Panc1 (cell line): ENCODE measurements around the gene FLVCR2.

Experiments used
- POLR2AphosphoS5 ChIP-seq: IDR thresholded peaks from 2 replicates; pipeline ENCODE4 v1.6.1; 2012; ENCODE audit warnings: mild to moderate bottlenecking, low read depth, low read length, moderate library complexity
- TCF7L2 ChIP-seq: IDR thresholded peaks from 2 replicates; pipeline ENCODE4 v1.6.1; 2011; ENCODE audit warnings: mild to moderate bottlenecking, low read depth, low read length, inconsistent platforms
- TF ChIP-seq, protein P1 (sequence below): fragments of 450-650 bp; IDR thresholded peaks from 2 replicates; pipeline ENCODE4 v1.5.1; 2017; ENCODE audit warnings: mild to moderate bottlenecking

DNA sequence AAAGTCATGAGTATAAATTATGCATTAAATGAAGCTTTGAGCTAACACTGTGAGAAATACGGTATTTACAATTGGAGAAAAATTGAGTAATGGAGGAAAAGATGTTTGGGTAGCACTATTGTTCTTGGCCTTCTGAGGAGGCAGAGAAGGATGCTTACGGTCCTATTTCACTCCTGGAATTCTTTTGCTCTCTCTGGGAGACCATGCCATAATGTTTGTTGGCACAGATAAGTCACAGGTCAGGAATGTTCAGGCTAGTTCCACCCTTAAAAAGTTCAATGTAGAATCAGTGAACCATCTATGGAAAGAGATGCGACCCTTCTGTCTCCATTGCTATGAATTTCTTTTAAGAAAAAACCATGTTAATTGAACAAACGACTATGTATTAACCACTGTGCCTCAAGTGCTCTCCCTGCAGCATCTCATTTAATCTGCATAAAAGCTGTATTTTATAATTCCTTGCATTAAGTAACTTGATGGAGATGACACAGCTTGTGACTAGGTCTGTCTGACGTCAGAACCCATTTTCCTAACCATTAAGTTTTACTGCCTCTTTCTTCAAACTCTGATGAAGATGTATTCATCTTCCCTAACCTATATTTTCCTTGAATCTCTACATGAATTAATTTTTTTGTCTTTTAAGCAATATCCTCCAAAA lies 46.6 kb upstream of the FLVCR2 start:
- TF ChIP-seq, protein P1, sequence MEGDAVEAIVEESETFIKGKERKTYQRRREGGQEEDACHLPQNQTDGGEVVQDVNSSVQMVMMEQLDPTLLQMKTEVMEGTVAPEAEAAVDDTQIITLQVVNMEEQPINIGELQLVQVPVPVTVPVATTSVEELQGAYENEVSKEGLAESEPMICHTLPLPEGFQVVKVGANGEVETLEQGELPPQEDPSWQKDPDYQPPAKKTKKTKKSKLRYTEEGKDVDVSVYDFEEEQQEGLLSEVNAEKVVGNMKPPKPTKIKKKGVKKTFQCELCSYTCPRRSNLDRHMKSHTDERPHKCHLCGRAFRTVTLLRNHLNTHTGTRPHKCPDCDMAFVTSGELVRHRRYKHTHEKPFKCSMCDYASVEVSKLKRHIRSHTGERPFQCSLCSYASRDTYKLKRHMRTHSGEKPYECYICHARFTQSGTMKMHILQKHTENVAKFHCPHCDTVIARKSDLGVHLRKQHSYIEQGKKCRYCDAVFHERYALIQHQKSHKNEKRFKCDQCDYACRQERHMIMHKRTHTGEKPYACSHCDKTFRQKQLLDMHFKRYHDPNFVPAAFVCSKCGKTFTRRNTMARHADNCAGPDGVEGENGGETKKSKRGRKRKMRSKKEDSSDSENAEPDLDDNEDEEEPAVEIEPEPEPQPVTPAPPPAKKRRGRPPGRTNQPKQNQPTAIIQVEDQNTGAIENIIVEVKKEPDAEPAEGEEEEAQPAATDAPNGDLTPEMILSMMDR = no peak
- TF ChIP-seq POLR2AphosphoS5 = no peak
- no peak for TF ChIP-seq TCF7L2
